Forelimb muscle (tissue), 1 donor: ENCODE results near the gene SBK3. TPM values are rescaled to one million over a fixed set of nuclear protein-coding genes. Genes with fewer than 3 reads are reported as not detected.
"Not testable (repeated sequence)": the region's sequence is repeated elsewhere in the genome, so short reads cannot be mapped to it uniquely, and the experiment has no call there.

Source experiments
- DNase-seq: peaks from one replicate; pipeline ENCODE4 v3.0.0-alpha.2; 2013; ENCODE audit warnings: low read depth
- polyA plus RNA-seq: library from polyadenylated mRNA; unstranded; fragments of 120-200 nt; gene quantifications from one replicate; pipeline ENCODE4 v1.2.1, GENCODE V29; 2013; ENCODE audit not compliant: insufficient read length

SBK3 gene
- polyA plus RNA-seq, 1 donor, result not detected

DNA sequence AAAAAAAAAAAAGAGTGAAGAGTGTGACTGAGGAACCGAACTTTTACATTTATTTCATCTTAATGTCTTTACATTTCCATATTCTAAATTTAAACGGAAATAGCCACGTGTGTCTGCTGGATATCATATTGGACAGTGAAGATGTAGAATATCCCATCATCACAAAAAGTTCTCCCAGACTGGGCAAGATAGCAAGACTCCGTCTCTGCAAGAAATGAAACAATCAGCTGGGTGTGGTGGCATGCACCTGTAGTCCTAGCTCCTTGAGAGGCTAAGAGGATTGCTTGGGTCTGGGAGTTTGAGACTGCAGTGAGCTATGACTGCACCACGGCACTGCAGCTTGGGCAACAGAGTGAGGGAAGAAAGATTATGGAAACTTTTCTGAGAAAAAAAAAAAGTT lies 31.4 kb upstream of the SBK3 start:
- no peak for DNase-seq

- DNase-seq, result not testable (repeated sequence)
Observed at GRCh38 chr19:55573929-55574328, 28.6 kb upstream of the SBK3 start.

- not testable (repeated sequence) for DNase-seq
Observed at GRCh38 chr19:55569477-55569876, 24.1 kb upstream of the SBK3 start.

DNA sequence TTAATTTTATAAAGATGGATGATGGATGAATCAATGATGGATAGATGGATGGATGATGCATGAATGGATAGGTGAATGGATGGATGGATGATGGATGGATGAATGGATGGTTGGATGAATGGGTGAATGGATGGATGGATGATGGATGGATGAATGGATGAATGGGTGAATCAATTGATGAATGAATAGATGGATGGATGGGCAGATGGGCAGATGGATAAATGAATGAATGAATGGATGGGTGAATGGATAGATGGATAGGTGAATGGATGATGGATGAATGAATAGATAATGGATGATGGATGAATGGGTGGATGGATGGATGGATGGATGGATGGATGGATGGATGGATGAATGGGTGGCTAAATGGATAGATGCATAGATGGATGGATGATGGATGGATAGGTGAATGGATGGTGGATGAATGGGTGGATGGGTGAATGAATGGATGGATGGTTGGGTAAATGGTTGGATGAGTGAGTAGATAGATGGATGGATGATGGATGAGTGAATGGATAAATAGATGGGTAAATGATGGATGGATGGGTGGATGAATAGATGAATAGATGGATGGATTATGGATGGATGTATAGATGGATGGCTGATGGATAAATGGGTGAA lies 22.5 kb upstream of the SBK3 start:
- no peak for DNase-seq

DNA sequence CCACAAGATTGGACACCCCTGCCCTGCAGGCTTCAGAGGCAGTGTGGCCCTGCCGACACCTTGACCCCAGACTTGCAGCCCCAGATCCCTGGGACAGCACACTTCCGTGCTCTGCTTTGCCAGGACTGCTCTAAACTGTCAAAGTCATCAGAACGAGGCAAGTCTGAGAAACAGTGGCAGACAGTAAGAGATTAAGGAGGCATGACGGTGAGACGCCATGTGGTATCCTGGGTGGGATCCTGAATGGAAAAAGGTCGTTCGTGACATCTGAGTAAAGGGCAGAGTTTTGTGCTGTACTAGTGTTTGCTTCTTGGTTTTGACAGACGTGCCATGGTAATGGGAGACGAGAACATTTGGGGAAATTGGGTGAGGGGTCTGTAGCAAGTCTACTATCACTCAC lies 21.5 kb upstream of the SBK3 start:
- DNase-seq, result no peak

DNA sequence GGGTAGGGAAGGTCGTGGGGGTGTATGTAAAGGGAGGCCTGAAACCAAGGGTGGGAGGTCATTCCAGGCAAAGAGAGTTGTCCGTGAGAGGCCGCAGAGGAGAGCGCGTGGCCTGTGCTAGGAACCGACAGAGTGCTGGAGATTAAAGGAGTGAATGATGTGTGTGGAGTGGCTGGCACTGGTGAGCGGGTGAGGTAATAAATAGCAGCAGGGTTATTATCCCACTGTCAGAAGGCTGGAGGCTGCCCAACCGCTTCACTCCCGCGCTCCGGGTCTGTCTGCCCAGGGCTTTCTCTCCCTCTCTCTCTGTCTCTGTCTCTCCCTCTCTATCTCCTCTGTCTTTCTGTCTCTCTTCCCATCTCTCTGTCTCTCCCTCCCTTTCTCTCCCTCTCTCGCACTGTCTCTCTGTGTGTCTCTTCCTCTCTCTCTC lies 17.9 kb upstream of the SBK3 start:
- DNase-seq, result no peak

DNA sequence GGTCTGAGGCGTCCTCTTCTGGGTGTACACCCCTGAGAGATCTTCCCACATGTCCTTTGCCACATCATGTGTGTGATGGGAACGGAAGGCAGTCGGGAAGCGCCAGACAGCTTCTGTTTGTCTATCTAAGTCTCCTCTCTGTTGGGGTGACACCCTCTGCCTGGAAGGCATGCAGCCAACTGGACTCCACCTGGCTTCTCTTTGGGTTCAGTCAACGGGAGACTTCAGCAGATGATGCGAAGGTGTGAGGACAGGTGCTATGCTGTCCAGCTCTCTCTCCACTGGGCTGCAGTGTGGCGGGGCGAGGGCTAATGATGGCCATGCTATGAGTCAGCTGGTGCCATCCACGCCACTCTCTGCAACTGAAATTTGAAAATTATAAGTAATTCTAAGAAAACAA lies 14.3 kb upstream of the SBK3 start:
- DNase-seq, result no peak

DNA sequence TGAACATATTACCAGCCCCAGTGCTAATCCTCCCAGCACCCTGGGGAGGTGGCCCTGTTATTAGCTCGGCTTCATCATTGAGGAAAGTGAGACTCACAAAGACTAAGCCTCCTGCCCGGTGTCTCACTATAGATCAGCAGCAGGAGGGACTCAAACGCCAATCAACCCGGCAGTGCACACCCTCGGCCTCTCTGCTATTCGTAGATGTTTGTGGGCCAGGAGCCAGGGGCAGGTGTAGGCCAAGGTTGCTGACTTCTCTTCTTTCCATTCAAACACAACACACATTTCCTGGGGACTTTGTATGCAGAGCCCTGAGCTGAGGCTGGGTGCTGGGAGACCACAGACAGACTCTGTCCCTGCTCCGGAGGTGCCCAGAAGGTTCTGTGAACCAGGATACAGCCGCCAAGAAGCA lies 9.4 kb upstream of the SBK3 start:
- DNase-seq, result no peak

GRCh38 chr19:55554302-55554701 lies 9.0 kb upstream of the SBK3 start:
- DNase-seq, result no peak

DNA sequence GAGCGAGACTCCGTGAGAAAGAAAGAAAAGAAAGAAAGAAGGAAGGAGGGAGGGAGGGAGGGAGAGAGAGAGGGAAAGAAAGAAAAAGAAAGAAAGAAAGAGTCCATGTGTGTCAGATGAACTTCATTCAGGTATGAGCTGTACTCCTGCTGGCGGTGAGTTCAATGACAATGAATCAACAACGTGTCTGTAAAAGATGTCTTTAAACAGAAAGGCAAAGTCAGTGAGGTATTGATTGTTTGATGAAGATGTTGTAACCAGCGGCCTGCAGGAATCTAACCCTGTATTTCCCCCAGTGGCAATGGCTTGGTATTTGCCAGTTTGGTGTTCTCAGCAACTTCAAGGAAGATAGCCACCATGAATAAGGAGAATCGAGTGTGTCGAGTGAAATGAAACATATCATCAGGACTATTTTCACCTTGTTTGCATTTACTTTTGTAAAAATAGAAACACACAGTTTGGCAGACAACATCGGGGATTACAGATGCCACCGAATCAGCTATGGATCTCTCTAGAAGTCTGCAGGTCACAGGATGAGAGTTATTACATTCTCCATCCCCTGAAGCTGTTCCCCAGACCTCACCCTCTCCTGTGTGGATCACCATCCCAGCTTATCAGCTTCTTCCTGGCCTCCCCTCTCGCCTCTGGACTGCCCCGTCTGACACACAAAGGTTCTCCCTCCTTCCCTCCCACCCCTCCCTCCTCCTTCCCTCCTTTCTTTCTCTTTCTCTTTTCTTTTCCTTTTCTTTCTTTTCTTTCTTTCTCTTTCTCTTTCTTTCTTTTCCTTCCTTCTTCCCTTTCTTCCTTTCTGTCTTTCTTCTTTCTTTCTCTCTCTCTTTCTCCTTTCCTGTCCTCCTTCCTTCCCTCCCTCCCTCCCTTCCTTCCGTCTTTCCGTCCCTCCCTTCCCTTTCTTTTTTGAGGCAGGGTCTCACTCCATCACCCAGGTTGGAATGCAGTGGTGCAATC lies 8.2 kb upstream of the SBK3 start:
- DNase-seq, result no peak

GRCh38 chr19:55552620-55553019 lies 7.3 kb upstream of the SBK3 start:
- DNase-seq, result no peak

GRCh38 chr19:55552206-55552605 lies 6.9 kb upstream of the SBK3 start:
- DNase-seq, result no peak

DNA sequence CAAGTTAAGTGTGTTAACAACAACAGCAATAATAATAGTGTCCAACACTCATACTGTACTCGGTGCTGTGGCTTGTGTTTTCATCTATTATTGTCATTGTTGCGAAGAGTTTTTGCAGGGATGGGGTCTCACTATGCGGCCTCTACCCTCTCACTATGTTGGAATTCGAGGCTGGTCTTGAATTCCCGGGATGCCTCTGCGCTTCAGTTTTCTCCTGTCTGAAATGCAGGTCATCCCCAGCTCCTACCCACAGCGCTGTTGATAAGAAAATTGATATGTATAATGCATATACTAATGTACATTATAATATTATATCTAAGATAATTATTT lies 4.9 kb upstream of the SBK3 start:
- DNase-seq, result no peak

GRCh38 chr19:55549500-55550320 lies 4.4 kb upstream of the SBK3 start:
- DNase-seq, result no peak

DNA sequence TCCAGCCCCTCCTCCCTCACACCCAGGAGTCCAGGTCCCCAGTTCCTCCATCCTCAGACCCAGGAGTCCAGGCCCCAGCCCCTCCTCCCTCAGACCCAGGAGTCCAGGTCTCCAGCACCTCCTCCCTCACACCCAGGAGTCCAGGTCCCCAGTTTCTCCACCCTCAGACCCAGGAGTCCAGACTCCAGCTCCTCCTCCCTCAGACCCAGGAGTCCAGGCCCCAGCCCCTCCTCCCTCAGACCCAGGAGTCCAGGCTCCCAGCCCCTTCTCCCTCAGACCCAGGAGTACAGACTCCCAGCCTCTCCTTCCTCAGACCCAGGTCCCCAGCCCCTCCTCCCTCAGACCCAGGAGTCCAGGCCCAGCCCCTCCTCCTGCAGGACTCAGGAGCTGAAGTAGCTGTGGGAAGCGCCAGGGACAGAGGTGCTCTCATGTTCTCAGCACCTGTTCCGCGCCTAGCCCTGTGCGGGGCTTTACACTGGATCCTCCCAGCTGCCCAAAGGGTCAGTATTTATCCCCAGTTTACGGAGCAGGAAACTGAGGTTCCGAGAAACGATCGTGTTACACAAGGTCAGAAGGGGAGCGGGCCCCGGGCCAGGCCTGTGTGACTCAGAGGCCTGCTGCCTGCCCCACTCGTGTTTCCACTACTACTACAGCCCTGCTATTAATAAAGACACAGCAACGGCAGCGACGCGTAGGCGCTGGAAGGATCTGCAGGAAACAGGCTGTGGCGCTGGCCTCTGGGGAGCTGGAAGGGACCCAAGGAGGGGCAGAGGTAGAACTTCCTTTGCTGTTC lies 1.7 kb upstream of the SBK3 start:
- no peak for DNase-seq

GRCh38 chr19:55546011-55546410 lies 668 bp upstream of the SBK3 start:
- DNase-seq, result no peak

DNA sequence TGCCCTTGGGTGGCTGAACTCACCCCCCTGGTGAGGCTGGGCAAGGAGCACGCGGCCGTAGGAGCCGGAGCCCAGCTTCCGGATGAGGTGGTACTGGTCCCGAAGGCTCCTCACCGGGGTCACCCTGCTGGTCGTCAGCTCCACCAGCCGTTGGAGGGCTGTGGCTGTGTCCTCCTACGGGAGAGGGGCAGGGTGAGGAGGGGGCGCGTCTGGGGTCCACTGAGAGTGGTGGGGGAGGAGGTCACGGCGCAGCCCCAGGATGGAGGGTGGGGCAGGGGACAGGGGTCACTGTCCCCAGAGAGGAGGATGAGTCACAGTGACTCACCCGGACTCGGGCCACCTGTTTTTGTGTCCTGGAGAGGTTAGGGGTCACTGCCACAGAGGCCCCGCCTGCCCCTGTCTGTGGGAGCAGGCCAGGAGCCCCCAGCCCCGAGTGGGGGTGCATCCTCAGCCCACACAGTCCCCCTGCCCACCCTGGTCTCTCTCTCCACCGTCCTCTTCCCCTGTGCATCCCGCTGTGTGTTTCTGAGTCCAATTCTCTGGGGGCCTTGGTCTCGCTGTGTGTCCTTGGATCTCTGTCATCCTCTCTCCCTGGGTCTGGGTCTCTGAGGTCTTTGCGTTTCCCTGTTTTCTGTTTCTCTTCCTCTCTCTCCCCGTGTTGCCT lies 435 bp downstream of the SBK3 start:
- DNase-seq, result no peak

- DNase-seq, result no peak
Observed at GRCh38 chr19:55544014-55544413, 1.3 kb downstream of the SBK3 start.

GRCh38 chr19:55543567-55543966 lies 1.8 kb downstream of the SBK3 start:
- DNase-seq, result no peak

- no peak for DNase-seq
Observed at GRCh38 chr19:55542292-55542855, 3.0 kb downstream of the SBK3 start.

DNA sequence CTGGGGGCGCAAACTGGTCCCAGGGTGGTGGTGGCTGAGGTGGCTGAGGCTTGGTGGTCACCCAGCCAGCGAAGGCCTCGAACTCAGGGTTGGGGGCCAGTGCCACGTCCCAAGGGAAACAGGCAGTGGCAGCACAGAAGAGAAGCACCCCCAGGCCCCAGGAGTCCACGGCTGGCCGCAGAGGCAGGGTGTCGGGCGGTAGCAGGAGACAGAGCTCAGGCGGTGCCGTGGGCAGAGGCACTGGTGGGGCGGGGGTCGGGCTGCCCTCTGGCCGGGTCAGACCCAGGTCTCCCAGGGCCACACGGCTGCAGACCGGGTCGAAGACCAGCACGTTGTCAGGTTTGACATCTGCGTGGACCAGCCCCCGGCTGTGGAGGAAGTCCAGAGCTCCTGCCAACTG lies 4.3 kb downstream of the SBK3 start:
- no peak for DNase-seq
